Femur (tissue), 1 donor: Measurements from ENCODE around the gene ASAH2B.

ENCODE experiments used
- DNase-seq: peaks from one replicate; pipeline ENCODE4 v3.0.0-alpha.2; 2017

Gene ASAH2B

DNA sequence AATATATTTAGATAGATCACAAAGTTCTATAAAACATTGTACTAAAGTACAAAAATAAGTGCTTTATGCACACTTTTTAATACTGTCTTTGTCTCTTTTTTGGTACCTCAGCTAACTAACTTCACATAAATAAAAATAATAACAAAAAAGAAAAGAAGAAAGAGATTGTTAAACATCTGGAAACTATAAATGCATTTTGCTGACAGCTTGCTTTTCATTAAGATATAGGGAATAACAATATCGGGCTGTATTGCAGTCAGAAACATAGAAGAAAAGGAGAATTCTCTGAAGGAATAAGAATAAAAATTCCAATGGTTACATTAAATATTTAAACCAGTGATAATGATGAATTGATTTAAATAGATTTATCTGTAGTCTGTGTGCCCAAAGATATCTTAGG lies 59.9 kb downstream of the ASAH2B start:
- no peak for DNase-seq

DNA sequence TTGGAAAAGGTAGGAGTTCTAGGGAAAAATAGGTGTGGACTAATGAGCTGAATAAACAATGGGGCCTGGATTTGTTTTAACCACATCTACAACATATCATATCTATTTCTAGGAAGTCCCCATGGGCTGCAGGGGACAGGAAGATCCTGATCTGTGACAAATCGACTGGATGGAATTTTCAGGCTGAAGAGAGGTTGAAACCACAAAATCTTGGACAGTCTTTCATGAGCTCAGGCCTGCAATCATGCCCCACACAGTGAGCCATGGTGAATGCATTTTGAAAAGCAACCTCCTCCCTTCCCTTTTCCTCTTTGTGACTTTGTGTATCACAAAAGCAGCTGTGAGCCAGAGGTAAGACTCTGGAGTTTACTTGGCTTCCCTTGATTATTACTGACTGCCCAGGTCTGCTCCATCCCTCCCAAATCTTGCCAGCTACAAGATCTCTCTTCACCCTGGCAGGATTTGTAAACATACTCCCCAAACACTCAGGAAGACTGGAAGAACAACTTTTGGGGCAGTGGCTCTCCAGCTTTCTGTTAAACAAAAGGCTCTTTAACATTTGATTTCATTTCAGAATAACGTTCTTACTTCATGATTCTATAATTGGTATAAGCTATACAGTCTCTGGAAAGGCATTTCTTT lies 66.4 kb downstream of the ASAH2B start:
- no peak for DNase-seq

- DNase-seq, result no peak
Measured at GRCh38 chr10:50807851-50808776, 68.4 kb downstream of the ASAH2B start.
